ENCODE measurements around the gene SPATA32.

SPATA32 gene

DNA sequence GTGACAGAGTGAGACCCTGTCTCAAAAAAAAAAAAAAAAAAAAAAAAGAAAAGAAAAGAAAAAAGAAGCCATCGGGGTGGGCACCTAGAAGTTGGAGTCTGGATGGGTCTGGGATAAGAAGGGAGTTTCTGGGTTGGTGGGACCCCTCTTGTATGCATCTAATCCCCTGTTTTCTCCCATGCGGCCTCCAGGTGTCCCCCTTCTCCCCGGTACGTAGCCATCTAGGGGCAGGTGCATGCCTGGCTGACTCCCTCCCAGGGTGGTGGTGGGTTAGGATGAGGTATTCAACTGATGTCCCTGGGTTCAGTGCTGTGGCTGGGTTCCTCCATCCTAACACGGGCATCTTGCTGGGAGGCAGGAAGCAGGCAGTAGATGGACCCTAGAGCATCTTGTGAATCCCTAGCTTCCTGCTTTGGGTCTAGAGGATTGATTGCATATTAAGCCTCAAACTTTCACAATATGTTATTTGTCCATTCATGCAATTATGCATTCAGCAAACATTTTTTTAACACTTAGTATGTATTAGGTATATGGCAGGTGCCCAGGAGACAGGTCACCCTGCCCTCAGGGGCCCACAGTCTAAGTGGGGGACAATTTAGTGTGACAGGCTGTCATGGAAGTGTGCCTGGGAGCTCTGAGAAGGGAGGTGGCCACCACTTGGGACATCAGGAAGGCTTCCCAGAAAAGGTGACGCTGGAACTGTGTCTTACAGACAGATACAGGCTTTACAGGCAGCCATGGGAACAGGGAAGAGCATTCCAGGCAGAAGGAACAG, 27.1 kb downstream of the SPATA32 start:
- in situ Hi-C loops (cut with MboI; ENCODE audit: low pct_unique_long_range_greater_than_20kb, low sequenced_read_pairs) = no loop called here

DNA sequence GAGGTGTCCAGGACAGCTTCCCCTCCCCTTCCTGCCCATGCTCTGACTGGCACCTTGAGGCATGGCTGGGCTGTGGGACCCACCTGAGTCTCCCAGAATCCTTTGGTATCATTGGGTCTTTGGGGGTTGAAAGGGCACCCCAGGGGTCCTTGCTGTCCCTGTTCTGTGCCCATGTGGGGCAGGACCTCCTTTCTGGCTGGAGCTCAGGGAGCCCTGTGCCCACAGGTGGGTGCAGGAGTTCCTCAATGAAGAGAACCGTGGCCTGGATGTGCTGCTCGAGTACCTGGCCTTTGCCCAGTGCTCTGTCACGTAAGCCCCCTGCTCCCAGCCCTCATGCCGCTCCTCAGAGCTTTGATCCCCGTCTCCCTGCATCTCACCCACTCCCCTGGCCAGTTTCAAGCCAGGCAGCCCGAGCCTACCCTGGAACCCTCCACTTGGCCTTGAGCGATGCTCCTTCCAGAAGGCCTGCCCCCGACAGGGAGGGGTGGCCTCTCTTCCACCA, 28.4 kb downstream of the SPATA32 start:
- in situ Hi-C loops (cut with MboI; ENCODE audit: low pct_unique_long_range_greater_than_20kb, low sequenced_read_pairs) = no loop called here
- DNase-seq = no peak

More for the DNA sequence above, 27.1 kb downstream of the SPATA32 start:
- peak; percentile 44 for DNase-seq

DNA sequence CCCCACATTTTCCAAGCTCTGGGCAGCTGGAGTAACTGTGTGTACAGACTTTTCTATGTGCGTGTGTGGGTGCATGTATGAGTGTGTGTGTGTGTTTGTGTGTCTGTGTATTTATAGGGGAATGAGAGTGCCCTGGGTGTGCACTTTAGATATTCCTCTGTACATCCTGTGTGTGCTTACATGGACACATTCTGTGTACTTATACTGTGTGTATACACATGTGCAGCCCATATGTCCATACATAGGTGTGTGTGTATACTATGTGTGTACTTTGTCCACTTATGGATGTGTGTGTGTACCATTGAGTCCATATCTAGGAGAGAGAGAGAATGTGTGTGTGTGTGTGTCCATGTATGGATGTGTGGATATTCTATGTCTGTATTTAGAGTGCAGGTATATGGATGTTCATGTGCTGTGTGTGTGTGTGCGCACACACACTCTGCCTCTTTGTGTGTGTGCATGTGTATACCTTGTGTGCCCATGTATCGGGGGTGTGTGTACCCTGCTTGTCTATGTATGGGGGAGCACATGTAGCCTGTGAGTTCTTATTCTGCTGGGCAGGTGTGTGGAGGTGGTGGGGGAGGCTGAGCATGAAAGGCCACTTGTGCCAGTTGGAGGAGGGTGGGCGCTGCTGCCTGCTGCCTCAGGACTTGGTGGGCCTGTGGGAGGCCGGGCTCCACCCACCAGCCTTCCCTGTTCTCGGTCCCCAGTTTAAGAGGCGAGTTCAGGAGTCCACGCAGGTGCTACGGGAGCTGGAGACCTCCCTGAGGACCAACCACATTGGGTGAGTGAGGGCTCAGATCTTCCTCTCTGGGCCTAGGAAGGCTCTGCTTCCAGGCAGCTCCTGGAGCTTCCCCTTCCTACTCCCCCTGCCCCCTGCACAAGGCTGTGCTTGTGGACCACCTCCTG, 29.1 kb downstream of the SPATA32 start:
- DNase-seq = no peak
- in situ Hi-C loops (cut with MboI; ENCODE audit: low pct_unique_long_range_greater_than_20kb, low sequenced_read_pairs) = no loop called here

DNA sequence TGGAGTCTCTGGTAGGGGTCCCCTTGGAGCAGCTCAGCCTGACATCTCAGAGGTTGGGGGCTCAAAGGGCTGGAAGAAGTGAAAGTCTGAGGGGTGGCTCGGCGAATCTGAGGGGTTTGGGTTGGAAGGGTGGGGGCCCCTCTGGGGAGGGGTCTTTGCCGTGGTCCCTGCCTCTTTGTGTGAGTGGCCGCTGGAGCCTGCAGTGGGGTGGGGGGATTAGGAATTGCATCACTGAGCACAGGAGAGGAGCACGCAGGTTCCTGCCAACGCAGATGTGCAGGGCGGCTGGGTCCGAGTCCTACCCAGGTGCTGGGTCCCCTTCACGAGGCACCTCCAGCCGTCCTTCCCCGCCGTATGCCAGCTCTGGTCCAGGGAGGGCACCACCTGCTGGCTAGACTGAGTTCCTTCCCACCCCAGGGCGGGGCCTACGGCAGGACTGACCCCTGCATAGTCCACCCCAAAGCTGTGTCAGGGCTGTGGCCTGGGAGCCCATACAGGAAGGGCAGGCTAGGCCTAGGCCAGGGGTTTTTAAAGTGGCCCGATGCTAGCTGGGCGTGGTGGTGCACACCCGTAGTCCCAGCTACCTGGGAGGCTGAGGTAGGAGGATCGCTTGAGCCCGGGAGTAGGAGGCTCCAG, 30.3 kb downstream of the SPATA32 start:
- DNase-seq = no peak
- in situ Hi-C loops (cut with MboI; ENCODE audit: low pct_unique_long_range_greater_than_20kb, low sequenced_read_pairs) = no loop called here

DNA sequence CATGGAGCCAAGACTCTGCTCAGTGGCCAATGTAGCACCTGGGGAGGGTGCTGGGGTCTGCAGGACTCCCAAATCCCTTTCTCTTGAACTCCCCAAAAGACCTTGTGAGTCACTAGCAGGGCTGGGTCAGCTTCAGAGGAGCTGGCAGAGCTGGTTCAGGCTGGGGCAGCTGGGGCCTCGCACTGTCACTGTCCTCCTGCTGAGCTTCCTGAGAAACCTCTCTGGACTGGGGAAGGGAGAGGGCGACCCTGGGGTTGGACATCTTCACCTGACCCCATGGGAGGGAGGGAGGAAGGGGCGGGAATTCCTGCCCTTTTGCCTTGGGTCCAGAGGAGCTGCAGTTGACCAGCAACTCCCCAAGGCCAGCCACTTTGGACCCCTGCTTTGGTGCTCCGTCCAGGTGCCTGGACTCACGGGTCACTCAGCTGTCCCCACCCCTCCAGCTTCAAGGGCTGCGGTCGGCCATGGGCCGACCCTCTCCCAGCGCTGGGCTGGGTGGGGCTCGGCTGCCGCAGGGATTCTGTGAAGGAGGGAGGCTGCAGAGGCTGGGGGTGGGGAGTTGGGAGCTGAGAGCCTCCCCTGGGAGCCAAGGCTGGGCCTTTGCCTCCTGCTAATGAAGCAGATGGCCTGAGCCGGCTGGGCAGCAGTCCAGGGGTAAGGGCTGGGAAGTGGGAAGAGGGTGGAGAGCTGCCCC, 31.0 kb downstream of the SPATA32 start:
- in situ Hi-C loops (cut with MboI; ENCODE audit: low pct_unique_long_range_greater_than_20kb, low sequenced_read_pairs) = no loop called here
- DNase-seq = no peak

DNA sequence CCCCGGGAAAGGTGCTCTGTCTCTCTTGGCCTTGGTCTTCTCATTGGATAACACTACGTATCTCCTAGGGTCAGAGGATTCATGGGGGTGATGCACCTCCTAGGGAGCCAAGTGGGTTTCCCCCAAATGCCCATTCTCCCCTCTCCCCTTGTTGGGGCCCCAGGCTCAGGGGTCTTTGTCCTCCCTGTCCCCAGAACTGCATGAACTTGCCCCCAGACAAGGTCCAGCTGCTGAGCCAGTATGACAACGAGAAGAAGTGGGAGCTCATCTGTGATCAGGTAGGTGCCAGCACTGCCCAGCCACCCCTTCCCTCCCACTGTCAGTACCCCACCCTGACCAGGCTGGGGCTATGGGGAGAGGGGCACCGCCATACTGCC, 31.5 kb downstream of the SPATA32 start:
- in situ Hi-C loops (cut with MboI; ENCODE audit: low pct_unique_long_range_greater_than_20kb, low sequenced_read_pairs) = no loop called here
- DNase-seq = no peak

DNA sequence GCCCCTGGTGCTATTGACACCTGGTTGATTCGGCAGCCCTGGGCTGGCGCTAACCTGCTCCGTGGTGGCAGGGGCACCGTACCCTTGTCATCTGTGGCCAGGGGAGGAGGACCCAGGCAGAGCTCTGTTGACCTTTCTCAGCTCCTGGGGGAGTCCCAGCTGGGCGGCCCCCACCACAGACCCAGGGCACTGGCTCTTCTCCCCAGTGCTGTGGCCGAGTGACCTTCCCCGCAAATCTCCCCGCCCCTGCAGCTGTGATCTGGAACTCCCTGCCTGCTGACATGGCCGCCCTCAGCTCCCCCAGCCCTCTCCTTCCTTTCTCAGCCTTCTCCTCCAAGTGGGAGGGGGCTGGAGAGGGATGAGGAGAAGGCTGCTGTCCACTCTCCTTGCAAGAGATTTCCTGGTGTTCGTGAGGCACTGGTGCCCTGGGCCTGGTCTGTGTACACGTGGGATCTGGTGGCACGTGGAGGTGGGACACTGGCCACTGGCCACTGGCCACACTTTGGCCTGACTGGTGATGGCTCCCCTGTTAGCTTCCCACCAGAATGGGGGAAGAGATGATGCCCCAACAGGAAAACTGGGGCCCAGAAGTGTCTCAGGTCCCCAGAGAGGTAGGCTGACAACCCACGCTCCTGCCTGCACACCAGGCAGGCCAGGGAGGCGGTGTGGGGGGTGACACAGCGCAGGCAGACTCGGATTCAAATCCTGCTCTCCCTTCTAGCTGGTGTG, 32.0 kb downstream of the SPATA32 start:
- in situ Hi-C loops (cut with MboI; ENCODE audit: low pct_unique_long_range_greater_than_20kb, low sequenced_read_pairs) = no loop called here
- no peak for DNase-seq

DNA sequence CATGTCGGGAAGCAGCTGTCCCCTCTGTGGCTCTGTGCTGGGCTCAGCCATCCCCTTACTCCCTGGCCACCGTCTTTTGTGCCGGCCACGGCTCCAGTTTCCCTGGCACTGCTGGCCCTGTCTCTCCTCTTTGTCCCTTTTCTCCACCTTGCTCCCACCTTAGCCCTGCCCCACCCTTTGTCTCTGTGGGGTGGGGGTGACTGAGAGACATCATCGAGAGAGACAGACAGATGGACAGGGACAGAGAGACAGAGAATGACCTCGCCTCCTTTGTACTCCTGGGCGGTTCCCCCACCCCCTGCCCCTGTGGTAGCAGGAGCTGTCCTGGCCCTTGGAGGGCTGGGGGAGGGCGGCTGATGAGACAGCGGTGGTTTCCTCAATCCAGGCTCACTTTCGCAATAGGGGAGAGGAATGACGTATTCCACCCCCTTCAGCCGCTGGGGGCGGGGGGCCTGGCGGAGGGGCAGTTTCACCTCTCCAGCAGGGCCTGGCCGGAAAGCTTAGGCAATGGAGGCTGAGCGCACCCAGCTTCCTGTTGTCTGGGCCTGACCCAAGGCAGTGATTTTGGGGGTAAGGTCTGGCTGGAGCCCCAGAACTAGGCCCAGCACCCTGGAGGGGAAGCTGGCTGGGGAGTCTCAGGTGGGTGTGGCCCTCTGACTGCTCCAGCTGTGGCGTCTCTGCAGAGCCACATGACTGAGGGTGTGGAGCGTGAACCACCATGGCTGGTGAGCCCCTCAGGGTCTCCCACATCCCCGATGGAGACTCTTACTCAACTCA, 32.9 kb downstream of the SPATA32 start:
- peak; percentile 95 for DNase-seq
- in situ Hi-C loops (cut with MboI; ENCODE audit: low pct_unique_long_range_greater_than_20kb, low sequenced_read_pairs) = no loop called here

DNA sequence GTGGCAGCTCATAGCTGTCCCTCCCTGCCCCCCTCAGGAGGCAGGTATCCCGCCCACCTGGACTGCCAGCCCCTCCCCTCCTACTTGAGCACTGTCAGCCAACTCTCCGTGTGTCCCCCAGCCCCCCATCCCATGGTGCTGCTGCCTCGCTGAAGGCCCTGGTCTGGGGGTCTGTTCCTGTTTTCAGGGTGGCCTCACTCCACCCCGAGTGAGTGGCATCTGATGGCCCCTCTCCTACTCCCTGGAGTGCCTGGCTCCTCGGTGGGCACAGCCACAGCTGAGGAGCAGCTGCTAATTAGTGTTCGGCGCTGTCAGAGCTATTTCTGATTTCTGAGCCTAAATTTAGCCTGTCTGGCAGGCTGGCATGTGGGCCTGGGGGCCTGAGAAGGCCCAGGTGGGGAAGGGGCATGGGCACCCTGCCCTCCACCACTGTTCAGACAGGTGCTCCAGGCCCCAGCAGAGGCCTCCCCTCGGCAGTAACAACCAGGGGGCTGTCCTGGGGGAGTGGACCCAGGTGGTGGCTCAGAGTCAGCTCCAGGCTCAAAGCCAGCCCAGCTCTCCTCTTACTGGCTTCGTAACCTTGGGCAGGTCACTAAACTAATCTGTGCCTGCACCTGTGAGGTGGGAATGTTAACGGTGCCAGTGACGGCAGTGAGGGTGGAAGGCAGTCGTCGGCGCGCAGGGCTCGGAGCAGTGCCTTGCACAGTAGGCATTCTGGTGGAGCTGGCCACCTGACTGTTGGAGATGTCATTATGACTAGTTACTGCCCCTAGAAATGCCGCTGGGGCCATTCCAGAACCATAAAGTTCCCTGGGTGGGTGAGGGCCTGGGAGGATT, 33.8 kb downstream of the SPATA32 start:
- in situ Hi-C loops (cut with MboI; ENCODE audit: low pct_unique_long_range_greater_than_20kb, low sequenced_read_pairs) = no loop called here
- peak; percentile 34 for DNase-seq

DNA sequence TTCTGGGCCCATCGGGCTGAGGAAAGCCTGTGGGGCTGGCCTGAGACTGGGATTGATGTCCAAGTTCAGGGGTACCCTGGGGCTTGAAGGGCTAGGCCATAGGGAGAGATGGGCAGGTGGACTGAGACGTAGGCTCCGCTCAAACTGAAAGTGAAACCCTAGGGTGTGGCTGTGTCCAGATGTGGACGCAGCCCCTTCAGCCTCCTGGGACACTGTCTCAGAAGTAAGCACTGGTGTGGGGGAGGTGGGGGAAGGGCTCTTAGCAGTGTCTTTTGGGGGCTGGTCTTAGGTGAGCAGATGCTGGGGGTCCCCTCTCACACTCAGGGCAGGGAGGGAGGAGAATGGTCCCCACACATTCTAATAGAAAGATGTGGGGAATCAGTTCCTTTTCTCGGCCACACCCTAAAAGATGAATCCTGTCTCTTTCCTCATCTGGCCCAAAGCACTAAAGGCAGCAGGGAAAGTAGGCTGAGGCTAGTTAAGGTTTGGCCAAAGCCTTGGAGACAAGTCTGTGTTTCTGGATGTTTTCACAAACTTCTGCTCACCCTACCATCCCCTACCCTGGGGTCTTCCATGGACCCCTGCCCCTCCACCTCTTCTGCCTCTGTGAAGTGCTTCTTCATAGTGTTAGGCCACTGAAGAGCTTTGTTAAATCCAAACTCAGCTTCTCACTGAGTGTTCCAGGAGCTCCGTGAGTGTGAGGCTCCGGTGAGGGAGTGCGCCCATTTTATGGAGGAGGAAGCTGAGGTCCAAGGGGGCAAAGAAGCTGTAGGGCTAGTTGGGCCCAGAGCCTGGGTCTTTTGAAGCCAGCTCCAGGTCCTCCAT, 34.6 kb downstream of the SPATA32 start:
- in situ Hi-C loops (cut with MboI; ENCODE audit: low pct_unique_long_range_greater_than_20kb, low sequenced_read_pairs) = no loop called here

DNA sequence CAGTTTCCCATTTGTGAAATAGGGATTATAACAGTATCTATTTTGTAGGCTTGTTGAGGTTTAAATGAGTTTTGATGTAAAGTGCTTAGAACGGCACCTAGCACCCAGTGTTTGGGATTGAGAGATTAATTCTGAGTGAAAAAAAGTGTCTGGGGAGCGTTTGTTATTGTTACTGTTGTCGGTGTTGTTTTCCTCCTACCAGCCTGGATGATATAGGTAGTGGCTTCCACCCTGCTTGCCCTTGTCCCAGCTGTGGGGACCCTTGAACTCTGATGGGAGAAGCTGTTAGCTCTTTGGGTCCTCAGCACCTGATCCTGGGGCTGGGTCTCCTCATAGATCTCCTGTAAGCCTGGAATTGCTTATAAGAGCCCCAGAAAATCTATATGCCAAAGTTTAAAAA, 35.3 kb downstream of the SPATA32 start:
- no peak for DNase-seq
- in situ Hi-C loops (cut with MboI; ENCODE audit: low pct_unique_long_range_greater_than_20kb, low sequenced_read_pairs) = no loop called here

More for the DNA sequence above, 34.6 kb downstream of the SPATA32 start:
- no peak for DNase-seq

DNA sequence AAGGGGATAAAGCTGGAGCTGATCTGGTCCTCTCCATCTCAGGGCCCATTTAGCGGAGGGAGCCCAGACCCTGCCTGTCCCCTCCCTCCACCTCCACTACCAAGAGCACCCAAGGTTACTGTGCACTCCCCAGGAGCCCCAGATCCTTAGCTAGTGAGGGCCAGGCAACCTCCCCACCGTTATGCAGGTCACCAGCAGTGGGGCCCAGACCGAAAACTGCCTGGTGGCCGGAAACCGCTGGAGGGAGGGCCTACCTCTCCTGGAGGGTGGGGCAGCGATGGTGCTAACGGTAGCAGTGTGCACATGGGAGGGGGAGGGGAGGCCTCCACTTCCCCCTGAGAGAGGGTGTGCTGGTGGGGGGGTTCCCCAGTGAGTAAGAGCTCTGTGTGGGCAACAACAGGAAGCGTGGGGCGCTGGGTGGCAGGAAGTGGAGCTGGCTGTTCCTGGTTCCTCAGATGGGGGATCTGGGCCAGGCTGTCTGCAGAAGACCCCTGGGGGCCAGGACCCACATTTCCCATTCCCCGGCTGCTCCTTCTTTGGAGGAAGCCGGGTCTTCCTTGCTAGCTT, 35.8 kb downstream of the SPATA32 start:
- in situ Hi-C loops (cut with MboI; ENCODE audit: low pct_unique_long_range_greater_than_20kb, low sequenced_read_pairs) = no loop called here
- DNase-seq = peak; percentile 97

DNA sequence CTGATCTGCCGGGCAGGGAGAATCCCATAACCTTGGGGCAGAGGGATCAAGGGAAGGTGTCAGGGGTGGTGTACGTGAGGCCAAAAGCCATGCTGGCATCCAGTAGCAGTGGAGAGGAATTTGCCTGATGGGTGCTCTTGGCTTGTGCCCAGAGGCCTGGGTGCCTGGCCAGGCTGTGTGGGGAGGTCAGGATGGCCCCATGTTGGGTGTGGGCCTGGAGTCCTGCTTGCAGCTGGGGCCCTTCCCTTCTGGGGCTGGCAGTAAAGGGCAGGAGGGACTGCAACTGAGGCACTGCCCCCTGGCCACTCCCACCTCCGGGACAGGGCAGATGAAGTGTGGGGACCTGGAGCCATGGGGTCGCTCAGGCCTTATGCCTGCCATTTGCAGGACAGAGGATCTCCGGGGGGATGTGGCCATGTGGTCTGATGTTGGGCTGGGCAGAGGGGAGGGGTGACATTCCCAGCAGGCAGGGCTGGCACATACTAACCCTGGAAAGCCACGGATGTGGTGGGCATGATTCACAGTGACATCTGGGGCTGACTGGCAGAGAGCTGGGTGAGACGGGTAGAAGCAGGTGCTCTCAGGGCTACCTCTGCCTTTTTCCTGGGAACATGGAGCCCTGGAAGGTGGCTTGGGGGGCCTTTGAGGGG, 36.7 kb downstream of the SPATA32 start:
- in situ Hi-C loops (cut with MboI; ENCODE audit: low pct_unique_long_range_greater_than_20kb, low sequenced_read_pairs) = no loop called here
- no peak for DNase-seq

DNA sequence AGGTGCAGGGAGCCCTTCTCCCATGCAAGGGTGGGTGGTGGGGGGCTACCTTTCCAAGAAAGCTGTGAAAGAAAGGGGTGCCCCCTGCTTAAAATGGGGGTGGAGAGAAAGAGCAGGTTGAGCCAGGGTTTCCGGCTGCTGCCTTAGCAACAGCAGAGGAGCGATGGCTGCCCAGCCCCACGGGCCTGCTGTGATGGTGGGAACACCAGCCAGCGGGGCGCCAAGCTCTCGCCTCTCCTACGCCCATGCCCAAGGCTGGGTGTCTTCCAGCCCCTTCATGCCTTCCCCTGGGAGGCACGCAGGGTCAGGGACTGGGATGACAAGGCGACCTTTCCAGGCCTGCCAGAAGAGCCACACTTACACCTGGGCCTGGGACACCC, 37.2 kb downstream of the SPATA32 start:
- in situ Hi-C loops (cut with MboI; ENCODE audit: low pct_unique_long_range_greater_than_20kb, low sequenced_read_pairs) = no loop called here
- no peak for DNase-seq
